Upper lobe of left lung (tissue), 6 donors: ENCODE data around the gene ARNT2. TPM values are rescaled to one million over a fixed set of nuclear protein-coding genes. Genes with fewer than 3 reads are reported as not detected.

Experiments used
- ATAC-seq, 2 donors: fragments of 200-7000 bp; cut with Tn5 transposase; one replicate each; pipeline ENCODE4 v1.9.1; 2022; ENCODE audit warnings: mild to moderate bottlenecking in 2 of 2, moderate library complexity in 2 of 2; ENCODE audit not compliant: low FRiP score in 2 of 2
- DNase-seq, 2 donors: peaks; one replicate each; pipeline ENCODE4 v3.0.0-alpha.2; 2019 to 2020
- H3K27ac ChIP-seq, 4 donors: fragments of 200-600 bp; sonication (generic); one replicate each; pipeline ENCODE4 v1.5.1; 2016 to 2019
- H3K27me3 ChIP-seq, 4 donors: fragments of 200-600 bp; sonication (generic); one replicate each; pipeline ENCODE4 v1.5.1; 2017 to 2019
- H3K36me3 ChIP-seq, 4 donors: fragments of 200-600 bp; sonication (generic); one replicate each; pipeline ENCODE4 v1.5.1; 2016 to 2019
- H3K4me1 ChIP-seq, 4 donors: fragments of 200-600 bp; sonication (generic); one replicate each; pipeline ENCODE4 v1.5.1; 2018 to 2019
- H3K4me3 ChIP-seq, 4 donors: fragments of 200-600 bp; sonication (generic); one replicate each; pipeline ENCODE4 v1.5.1; 2017 to 2019; ENCODE audit warnings: mild to moderate bottlenecking in 2 of 4, moderate library complexity in 1 of 4
- H3K9me3 ChIP-seq, 4 donors: fragments of 200-600 bp; sonication (generic); one replicate each; pipeline ENCODE4 v1.5.1; 2018 to 2019
- EP300 ChIP-seq, 4 donors: sonication (generic); formaldehyde crosslinking; IDR thresholded peaks; one replicate each; pipeline ENCODE4 v1.5.1; 2017; ENCODE audit warnings: antibody characterized with exemption in 4 of 4, control low read depth in 2 of 4
- POLR2A ChIP-seq, 4 donors: fragments of 450-650 bp; IDR thresholded peaks; one replicate each; pipeline ENCODE4 v1.5.1; 2016 to 2017; ENCODE audit warnings: antibody characterized with exemption in 4 of 4, mild to moderate bottlenecking in 2 of 4
- POLR2AphosphoS5 ChIP-seq, 2 donors: sonication (generic); formaldehyde crosslinking; IDR thresholded peaks; one replicate each; pipeline ENCODE4 v1.5.1; 2017; ENCODE audit warnings: antibody characterized with exemption in 2 of 2
- WGBS, 2 donors: methylation state at CpG; one replicate each; pipeline ENCODE4 v1.1.5; 2017 to 2018; 5-methylcytosine and 5-hydroxymethylcytosine counted together
- total RNA-seq, 6 donors: library from RNA; depleted of rRNA in 4 of 6; stranded (reverse); fragments of >200 nt in 4 of 6; gene quantifications; one replicate each; pipeline versions ENCODE4 v1.1.0 to v1.2.1, GENCODE V29; 2016 to 2021
- TF ChIP-seq, protein P1 (sequence below), 6 experiments: fragments of 450-650 bp in 4 of 6; fragments of 200-600 bp in 2 of 6; sonication (generic) in 2 of 6; IDR thresholded peaks; one replicate each; pipeline ENCODE4 v1.5.1; 2016 to 2019; ENCODE audit warnings: antibody characterized with exemption in 6 of 6
- donor health status: DM: no; HTN: no; CAD: no; lungs with moderate emphysema.
- donor health status: DM: no; HTN: yes; CAD: no; lungs with severe emphysema.

ARNT2 gene
- total RNA-seq, 6 donors from 2014 or later = 4.7 to 26.9 (median 8.4) TPM

DNA sequence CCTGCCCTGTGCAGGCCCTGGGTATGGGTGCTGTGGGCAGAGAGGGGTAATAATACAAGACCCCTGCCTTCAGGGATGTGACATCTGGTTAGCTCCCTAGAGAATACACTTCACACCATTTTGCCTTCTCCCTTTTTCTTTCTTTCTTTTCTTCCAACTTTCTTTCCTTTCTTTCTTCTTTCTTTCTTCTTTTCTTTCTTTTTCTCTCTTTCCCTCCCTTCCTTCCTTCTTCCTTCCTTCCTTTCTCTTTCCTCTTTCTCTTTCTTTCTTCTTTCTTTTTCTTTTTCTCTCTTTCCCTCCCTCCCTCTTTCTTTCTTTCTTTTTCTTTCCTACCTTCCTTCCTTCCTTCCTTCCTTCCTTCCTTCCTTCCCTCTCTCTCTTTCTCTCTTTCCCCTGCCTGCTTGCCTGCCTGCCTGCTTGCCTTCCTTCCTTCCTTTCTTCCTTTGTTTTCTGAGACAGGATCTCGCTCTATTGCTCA, 222.5 kb downstream of the ARNT2 start:
- WGBS, 2 donors = 91 to 96% methylated on average over 1 of the region's 1 CpG
- no peak overlapping the region for H3K27ac ChIP-seq
- no peaks in the 10 kb centered on the region for H3K4me1 ChIP-seq
- DNase-seq = no peak
- H3K27me3 ChIP-seq = no peaks in the 10 kb centered on the region
- no peak overlapping the region for H3K4me3 ChIP-seq
- TF ChIP-seq POLR2AphosphoS5 (IDR thresholded peaks at IDR 0.05) (no peak), EP300 (IDR thresholded peaks at IDR 0.05) (no peak), POLR2A (IDR thresholded peaks at IDR 0.05) (no peak)
- TF ChIP-seq, protein P1, sequence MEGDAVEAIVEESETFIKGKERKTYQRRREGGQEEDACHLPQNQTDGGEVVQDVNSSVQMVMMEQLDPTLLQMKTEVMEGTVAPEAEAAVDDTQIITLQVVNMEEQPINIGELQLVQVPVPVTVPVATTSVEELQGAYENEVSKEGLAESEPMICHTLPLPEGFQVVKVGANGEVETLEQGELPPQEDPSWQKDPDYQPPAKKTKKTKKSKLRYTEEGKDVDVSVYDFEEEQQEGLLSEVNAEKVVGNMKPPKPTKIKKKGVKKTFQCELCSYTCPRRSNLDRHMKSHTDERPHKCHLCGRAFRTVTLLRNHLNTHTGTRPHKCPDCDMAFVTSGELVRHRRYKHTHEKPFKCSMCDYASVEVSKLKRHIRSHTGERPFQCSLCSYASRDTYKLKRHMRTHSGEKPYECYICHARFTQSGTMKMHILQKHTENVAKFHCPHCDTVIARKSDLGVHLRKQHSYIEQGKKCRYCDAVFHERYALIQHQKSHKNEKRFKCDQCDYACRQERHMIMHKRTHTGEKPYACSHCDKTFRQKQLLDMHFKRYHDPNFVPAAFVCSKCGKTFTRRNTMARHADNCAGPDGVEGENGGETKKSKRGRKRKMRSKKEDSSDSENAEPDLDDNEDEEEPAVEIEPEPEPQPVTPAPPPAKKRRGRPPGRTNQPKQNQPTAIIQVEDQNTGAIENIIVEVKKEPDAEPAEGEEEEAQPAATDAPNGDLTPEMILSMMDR (IDR thresholded peaks at IDR 0.05) = no peak
- H3K36me3 ChIP-seq = no peaks in the 10 kb centered on the region
- H3K9me3 ChIP-seq = peaks cover 0 to 10% (median 3%) of the 10 kb centered on the region in 4 donors
- no peak for ATAC-seq

GRCh38 chr15:80629355-80629754, 225.2 kb downstream of the ARNT2 start:
- ATAC-seq (no peak), DNase-seq (no peak)
- TF ChIP-seq EP300 (IDR thresholded peaks at IDR 0.05) (no peak), POLR2A (IDR thresholded peaks at IDR 0.05) (no peak), POLR2AphosphoS5 (IDR thresholded peaks at IDR 0.05) (no peak)
- TF ChIP-seq, protein P1 (IDR thresholded peaks at IDR 0.05) = no peak
- Histone ChIP-seq H3K4me1 (no peaks in the 10 kb centered on the region), H3K36me3 (no peaks in the 10 kb centered on the region), H3K27me3 (no peaks in the 10 kb centered on the region), H3K27ac (no peak overlapping the region), H3K9me3 (no peaks in the 10 kb centered on the region), H3K4me3 (no peak overlapping the region)
- WGBS, 2 donors = 84 to 98% methylated on average over 3 of the region's 3 CpGs

GRCh38 chr15:80630981-80631380, 226.8 kb downstream of the ARNT2 start:
- no peak for DNase-seq
- H3K9me3 ChIP-seq = no peaks in the 10 kb centered on the region
- no peak overlapping the region for H3K27ac ChIP-seq
- no peak for ATAC-seq
- no peak overlapping the region for H3K4me3 ChIP-seq
- 94 to 95% methylated on average over 7 of the region's 7 CpGs for WGBS, 2 donors
- H3K27me3 ChIP-seq = no peaks in the 10 kb centered on the region
- H3K4me1 ChIP-seq = no peaks in the 10 kb centered on the region
- no peak for TF ChIP-seq EP300 (IDR thresholded peaks at IDR 0.05)
- TF ChIP-seq, protein P1 (IDR thresholded peaks at IDR 0.05) = no peak
- no peak for TF ChIP-seq POLR2A (IDR thresholded peaks at IDR 0.05)
- TF ChIP-seq POLR2AphosphoS5 (IDR thresholded peaks at IDR 0.05) = no peak
- no peaks in the 10 kb centered on the region for H3K36me3 ChIP-seq

- DNase-seq (no peak), ATAC-seq (no peak)
- Histone ChIP-seq H3K4me3 (no peak overlapping the region), H3K27me3 (no peaks in the 10 kb centered on the region), H3K4me1 (peaks cover 0 to 8% (median 3%) of the 10 kb centered on the region in 4 donors), H3K27ac (no peak overlapping the region), H3K36me3 (no peaks in the 10 kb centered on the region), H3K9me3 (no peaks in the 10 kb centered on the region)
- TF ChIP-seq, protein P1 (IDR thresholded peaks at IDR 0.05) = no peak
- no peak for TF ChIP-seq POLR2A (IDR thresholded peaks at IDR 0.05)
- no peak for TF ChIP-seq POLR2AphosphoS5 (IDR thresholded peaks at IDR 0.05)
- no peak for TF ChIP-seq EP300 (IDR thresholded peaks at IDR 0.05)
Measured at GRCh38 chr15:80633221-80633620, 229.0 kb downstream of the ARNT2 start.

- Histone ChIP-seq H3K4me3 (no peak overlapping the region), H3K9me3 (no peaks in the 10 kb centered on the region), H3K27ac (no peak overlapping the region), H3K27me3 (no peaks in the 10 kb centered on the region), H3K36me3 (no peaks in the 10 kb centered on the region), H3K4me1 (peaks cover 0 to 8% (median 3%) of the 10 kb centered on the region in 4 donors)
- DNase-seq (no peak), ATAC-seq (peak in 1 of 2 donors; percentile 72)
- 81% methylated on average over 3 to 5 of the region's 5 CpGs for WGBS, 2 donors
- TF ChIP-seq, protein P1 (IDR thresholded peaks at IDR 0.05) = no peak
- peak in 1 of 2 donors; percentile 48 for TF ChIP-seq POLR2AphosphoS5 (IDR thresholded peaks at IDR 0.05)
Measured at GRCh38 chr15:80635953-80636352, 231.8 kb downstream of the ARNT2 start.
